Measurements from ENCODE around the gene BRAT1. TPM values are rescaled to one million over a fixed set of nuclear protein-coding genes. Genes with fewer than 3 reads are reported as not detected.

The BRAT1 gene
- total RNA-seq, 4 donors from 2014 or later = 40.5 to 88.4 (median 60.6) TPM

DNA sequence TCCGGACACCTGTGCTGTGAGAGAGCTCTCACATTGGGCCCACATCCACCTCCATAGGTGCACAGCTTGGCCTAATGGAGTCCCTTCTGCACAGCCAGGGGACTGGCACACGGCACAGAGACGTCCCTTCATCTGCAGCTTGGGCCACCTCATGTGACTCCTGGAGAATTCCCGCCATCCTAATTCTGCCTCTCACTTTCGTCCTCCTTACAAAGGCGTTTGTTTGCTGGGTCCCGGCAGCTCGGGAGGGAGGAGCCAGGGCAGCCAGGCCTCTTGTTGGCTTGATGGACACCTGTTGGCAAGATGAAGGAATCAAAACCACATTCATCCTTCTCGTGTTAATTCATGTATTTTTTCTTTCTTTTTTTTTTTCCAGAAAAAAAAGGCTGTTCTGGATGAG lies 45.7 kb upstream of the BRAT1 start:
- intact Hi-C loops (cut with DNase I; ENCODE audit: low total_unique reads) = no loop called here
- TF ChIP-seq, protein P1, sequence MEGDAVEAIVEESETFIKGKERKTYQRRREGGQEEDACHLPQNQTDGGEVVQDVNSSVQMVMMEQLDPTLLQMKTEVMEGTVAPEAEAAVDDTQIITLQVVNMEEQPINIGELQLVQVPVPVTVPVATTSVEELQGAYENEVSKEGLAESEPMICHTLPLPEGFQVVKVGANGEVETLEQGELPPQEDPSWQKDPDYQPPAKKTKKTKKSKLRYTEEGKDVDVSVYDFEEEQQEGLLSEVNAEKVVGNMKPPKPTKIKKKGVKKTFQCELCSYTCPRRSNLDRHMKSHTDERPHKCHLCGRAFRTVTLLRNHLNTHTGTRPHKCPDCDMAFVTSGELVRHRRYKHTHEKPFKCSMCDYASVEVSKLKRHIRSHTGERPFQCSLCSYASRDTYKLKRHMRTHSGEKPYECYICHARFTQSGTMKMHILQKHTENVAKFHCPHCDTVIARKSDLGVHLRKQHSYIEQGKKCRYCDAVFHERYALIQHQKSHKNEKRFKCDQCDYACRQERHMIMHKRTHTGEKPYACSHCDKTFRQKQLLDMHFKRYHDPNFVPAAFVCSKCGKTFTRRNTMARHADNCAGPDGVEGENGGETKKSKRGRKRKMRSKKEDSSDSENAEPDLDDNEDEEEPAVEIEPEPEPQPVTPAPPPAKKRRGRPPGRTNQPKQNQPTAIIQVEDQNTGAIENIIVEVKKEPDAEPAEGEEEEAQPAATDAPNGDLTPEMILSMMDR (IDR thresholded peaks at IDR 0.05) = no peak
- no peak for TF ChIP-seq POLR2A (IDR thresholded peaks at IDR 0.05)
- no peak for DNase-seq (ENCODE audit: low spot score in 2 of 2)
- H3K4me3 ChIP-seq (ENCODE audit: low read depth, poor library complexity, severe bottlenecking) = no peak overlapping the region
- 82 to 85% methylated on average over 8 to 9 of the region's 9 CpGs for WGBS, 2 donors

DNA sequence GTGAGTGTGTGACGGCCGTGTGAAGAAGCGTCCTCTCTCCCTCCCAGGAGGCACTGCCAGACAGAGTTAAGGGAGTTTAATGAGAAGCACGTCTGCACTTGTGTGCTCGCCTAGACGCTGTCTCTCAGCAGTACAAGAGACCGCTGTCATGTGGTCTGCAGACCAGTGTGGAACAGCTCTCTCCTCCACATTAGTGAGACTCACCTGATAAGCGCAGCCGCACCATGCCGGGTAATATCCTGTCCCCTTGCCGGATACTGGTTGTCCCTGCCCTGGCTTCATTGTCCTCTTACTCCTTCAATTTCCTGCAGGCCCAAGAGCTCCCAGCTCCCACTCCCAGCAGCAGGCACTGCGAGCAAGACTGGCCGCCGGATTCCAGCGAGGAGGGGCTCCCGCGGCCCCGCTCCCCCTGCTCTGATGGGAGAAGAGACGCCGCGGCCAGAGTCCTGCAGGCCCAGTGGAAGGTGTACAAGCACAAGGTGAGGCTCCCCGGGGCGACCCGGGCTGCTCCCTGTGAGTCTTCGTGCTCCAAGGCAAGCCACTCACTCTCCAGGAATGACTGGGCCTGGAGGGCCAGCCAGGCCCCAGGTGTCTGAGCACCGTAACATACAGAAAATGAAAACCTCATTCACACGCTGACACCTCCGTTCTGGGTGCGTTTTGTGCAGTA lies 43.0 kb upstream of the BRAT1 start:
- no peak for DNase-seq (ENCODE audit: low spot score in 2 of 2)
- no peak overlapping the region for H3K4me3 ChIP-seq (ENCODE audit: low read depth, poor library complexity, severe bottlenecking)
- WGBS, 2 donors = 79 to 87% methylated on average over 26 to 29 of the region's 29 CpGs
- TF ChIP-seq, protein P1 (IDR thresholded peaks at IDR 0.05) = no peak
- TF ChIP-seq POLR2A (IDR thresholded peaks at IDR 0.05) = no peak
- intact Hi-C loops (cut with DNase I; ENCODE audit: low total_unique reads) = no loop called here

DNA sequence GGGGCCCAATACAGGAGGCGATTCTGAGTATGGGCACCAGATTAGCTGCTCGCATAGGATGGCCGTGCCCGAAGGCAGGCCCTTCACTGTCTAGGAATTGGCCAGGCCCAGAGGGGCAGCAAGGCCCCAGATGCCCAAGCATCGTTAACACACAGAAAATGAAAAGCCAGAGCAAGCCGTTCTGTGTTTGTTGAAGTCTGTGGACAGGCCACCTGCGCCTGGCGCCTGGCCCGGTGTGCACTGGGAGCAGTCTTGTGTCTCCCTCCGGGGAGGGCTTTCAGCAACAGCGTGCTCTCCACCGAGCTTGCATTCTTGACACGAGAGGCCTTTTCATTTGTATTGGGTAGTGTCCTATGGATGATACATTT lies 41.9 kb upstream of the BRAT1 start:
- no peak for DNase-seq (ENCODE audit: low spot score in 2 of 2)
- WGBS, 2 donors = 93 to 94% methylated on average over 13 of the region's 13 CpGs
- TF ChIP-seq, protein P1 (IDR thresholded peaks at IDR 0.05) = no peak
- TF ChIP-seq POLR2A (IDR thresholded peaks at IDR 0.05) = no peak
- intact Hi-C loops (cut with DNase I; ENCODE audit: low total_unique reads) = no loop called here
- no peak overlapping the region for H3K4me3 ChIP-seq (ENCODE audit: low read depth, poor library complexity, severe bottlenecking)

DNA sequence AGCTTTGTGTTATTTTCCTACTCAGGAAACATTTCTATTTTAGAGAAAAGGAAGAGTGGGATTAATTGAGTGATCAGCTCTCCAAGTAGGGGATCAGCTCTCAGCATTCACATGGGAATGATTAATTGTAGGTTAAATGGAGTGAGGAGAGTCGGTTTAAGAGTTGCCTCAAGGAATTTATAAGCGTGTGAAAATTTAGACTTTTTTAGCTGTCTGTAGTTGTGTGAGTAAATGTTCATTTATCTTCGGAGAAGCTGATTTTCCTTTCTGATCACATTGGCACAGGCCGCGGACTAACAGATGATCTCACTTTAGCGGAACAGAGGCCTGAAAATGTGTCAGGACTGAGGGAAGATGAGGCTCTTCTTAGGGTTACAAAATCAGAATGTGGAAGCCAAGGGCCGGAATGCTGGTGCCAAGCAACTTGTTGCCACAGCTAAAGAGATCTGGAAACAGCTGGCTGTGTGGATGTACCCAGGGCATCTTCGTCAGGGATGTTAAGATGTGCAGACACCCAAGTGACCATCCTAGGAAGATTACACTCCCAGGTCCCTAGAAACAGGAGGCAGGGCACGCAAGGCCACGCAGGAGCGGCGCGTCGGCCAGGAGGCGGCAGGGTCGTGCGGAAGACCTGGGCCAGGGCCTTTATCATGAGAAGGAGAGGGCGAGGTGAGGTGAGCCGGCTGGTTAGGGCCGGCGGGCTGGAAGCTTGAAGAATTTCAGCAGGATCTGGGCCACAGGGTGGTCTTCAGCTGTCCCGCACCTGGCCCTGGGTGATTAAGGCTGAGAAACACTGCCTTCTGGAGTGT lies 41.3 kb upstream of the BRAT1 start:
- no peak for DNase-seq (ENCODE audit: low spot score in 2 of 2)

DNA sequence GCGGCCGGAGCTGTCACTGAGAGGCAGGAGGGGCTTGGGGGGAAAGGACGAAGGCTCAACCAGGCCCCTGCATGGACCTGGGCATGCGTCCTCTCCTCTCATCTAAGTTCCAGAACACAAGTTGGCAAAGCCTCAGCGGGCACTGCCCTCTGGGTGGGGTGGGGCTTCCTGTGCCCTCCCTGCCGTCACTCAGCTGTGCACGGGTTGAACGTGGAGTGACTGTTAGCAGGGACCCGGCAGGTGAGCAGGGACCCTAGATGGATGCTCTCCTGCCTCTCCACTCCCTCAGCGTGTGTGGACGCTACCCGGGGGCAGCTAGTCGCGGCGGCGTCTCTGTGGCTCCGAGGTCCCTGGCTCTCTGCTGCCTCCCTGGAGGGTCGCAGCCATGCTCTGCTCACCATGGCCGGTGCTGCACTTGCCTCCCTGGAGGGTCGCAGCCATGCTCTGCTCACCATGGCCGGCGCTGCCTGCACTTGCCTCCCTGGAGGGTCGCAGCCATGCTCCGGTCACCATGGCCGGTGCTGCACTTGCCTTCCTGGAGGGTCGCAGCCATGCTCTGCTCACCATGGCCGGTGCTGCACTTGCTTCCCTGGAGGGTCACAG lies 40.0 kb upstream of the BRAT1 start:
- no peak overlapping the region for H3K4me3 ChIP-seq (ENCODE audit: low read depth, poor library complexity, severe bottlenecking)
- DNase-seq (ENCODE audit: low spot score in 2 of 2) = no peak
- intact Hi-C loops (cut with DNase I; ENCODE audit: low total_unique reads) = no loop called here
- 81 to 89% methylated on average over 26 to 27 of the region's 27 CpGs for WGBS, 2 donors
- no peak for TF ChIP-seq POLR2A (IDR thresholded peaks at IDR 0.05)
- TF ChIP-seq, protein P1 (IDR thresholded peaks at IDR 0.05) = no peak

More for the DNA sequence above, 41.3 kb upstream of the BRAT1 start:
- H3K4me3 ChIP-seq (ENCODE audit: low read depth, poor library complexity, severe bottlenecking) = no peak overlapping the region
- TF ChIP-seq, protein P1 (IDR thresholded peaks at IDR 0.05) = no peak
- WGBS, 2 donors = 88 to 89% methylated on average over 22 of the region's 22 CpGs
- intact Hi-C loops (cut with DNase I; ENCODE audit: low total_unique reads) = no loop called here

All from lower leg skin (tissue), 4 donors.